Esophagus squamous epithelium (tissue), 4 donors: ENCODE measurements around the gene DLEC1.

Source experiments
- POLR2A ChIP-seq, 4 donors: fragments of 450-650 bp; IDR thresholded peaks; one replicate each; pipeline ENCODE4 v1.6.1; 2017; ENCODE audit warnings: antibody characterized with exemption in 4 of 4, mild to moderate bottlenecking in 4 of 4, moderate library complexity in 3 of 4
- TF ChIP-seq, protein P1 (sequence below), 6 experiments: fragments of 450-650 bp in 4 of 6; fragments of 200-600 bp in 2 of 6; sonication (generic) in 2 of 6; IDR thresholded peaks; one replicate each; pipeline ENCODE4 v1.5.1; 2016 to 2019; ENCODE audit warnings: antibody characterized with exemption in 6 of 6, mild to moderate bottlenecking in 4 of 6, moderate library complexity in 4 of 6

DNA sequence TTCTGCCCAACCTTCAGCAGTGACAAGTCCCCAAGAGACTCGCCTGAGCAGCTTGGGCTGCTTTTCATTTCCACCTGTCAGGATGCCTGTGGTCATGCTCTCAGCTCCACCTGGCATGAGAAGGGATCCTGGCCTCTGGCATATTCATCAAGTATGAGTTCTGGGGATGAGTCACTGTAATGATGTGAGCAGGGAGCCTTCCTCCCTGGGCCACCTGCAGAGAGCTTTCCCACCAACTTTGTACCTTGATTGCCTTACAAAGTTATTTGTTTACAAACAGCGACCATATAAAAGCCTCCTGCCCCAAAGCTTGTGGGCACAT is 102.9 kb downstream of the DLEC1 start:
- TF ChIP-seq POLR2A (IDR thresholded peaks at IDR 0.05) = no peak
- TF ChIP-seq, protein P1, sequence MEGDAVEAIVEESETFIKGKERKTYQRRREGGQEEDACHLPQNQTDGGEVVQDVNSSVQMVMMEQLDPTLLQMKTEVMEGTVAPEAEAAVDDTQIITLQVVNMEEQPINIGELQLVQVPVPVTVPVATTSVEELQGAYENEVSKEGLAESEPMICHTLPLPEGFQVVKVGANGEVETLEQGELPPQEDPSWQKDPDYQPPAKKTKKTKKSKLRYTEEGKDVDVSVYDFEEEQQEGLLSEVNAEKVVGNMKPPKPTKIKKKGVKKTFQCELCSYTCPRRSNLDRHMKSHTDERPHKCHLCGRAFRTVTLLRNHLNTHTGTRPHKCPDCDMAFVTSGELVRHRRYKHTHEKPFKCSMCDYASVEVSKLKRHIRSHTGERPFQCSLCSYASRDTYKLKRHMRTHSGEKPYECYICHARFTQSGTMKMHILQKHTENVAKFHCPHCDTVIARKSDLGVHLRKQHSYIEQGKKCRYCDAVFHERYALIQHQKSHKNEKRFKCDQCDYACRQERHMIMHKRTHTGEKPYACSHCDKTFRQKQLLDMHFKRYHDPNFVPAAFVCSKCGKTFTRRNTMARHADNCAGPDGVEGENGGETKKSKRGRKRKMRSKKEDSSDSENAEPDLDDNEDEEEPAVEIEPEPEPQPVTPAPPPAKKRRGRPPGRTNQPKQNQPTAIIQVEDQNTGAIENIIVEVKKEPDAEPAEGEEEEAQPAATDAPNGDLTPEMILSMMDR (IDR thresholded peaks at IDR 0.05) = no peak
